Fibroblast of lung (primary cell): ENCODE measurements around the gene ACAD10. TPM values are rescaled to one million over a fixed set of nuclear protein-coding genes. Genes with fewer than 3 reads are reported as not detected.

ENCODE experiments used
- DNase-seq, 2 donors: peaks; one replicate each; pipeline versions ENCODE4 v3.0.0 to v3.0.0-alpha.2; 2010; ENCODE audit warnings: low read depth in 2 of 2
- H2AFZ ChIP-seq: 2 replicates; pipeline ENCODE4 v1.5.1; 2012; ENCODE audit warnings: low read length, control low read depth, inconsistent platforms
- H3K27ac ChIP-seq: 2 replicates; pipeline ENCODE4 v1.5.1; 2011; ENCODE audit warnings: low read length, control low read depth; ENCODE audit not compliant: insufficient read depth
- H3K27me3 ChIP-seq: 2 replicates; pipeline ENCODE4 v1.5.1; 2011; ENCODE audit warnings: mild to moderate bottlenecking, low read length; ENCODE audit not compliant: control insufficient read depth, insufficient read depth
- H3K36me3 ChIP-seq: 2 replicates; pipeline ENCODE4 v1.5.1; 2011; ENCODE audit warnings: low read length; ENCODE audit not compliant: control insufficient read depth, insufficient read depth
- H3K4me1 ChIP-seq: 2 replicates; pipeline ENCODE4 v1.5.1; 2011; ENCODE audit warnings: low read length; ENCODE audit not compliant: control insufficient read depth, insufficient read depth; ENCODE audit errors: extremely low read depth
- H3K4me2 ChIP-seq: 2 replicates; pipeline ENCODE4 v1.5.1; 2011; ENCODE audit warnings: low read length, control low read depth; ENCODE audit not compliant: insufficient read depth; ENCODE audit errors: extremely low read depth
- H3K4me3 ChIP-seq, 4 experiments: fragments of 200-600 bp in 1 of 4; sonication (generic) in 1 of 4; replicated peaks in 1 of 4; 2 replicates each; pipeline ENCODE4 v1.5.1; 2011 to 2016; ENCODE audit warnings: low read length in 4 of 4, low read depth in 3 of 4, mild to moderate bottlenecking in 3 of 4, control low read depth in 2 of 4, inconsistent platforms in 1 of 4, mixed read lengths in 1 of 4; ENCODE audit not compliant: insufficient read depth in 1 of 4; ENCODE audit errors: control extremely low read depth in 1 of 4
- H3K79me2 ChIP-seq: 2 replicates; pipeline ENCODE4 v1.5.1; 2012; ENCODE audit warnings: mild to moderate bottlenecking, low read length, inconsistent platforms; ENCODE audit not compliant: control insufficient read depth, insufficient read depth
- H3K9ac ChIP-seq: 2 replicates; pipeline ENCODE4 v1.5.1; 2011; ENCODE audit warnings: mild to moderate bottlenecking, low read length, control low read depth; ENCODE audit not compliant: insufficient read depth
- H3K9me3 ChIP-seq: 2 replicates; pipeline ENCODE4 v1.5.1; 2012; ENCODE audit warnings: low read depth, low read length; ENCODE audit not compliant: control insufficient read depth, insufficient read depth
- H4K20me1 ChIP-seq: 2 replicates; pipeline ENCODE4 v1.5.1; 2011; ENCODE audit warnings: low read length; ENCODE audit not compliant: control insufficient read depth, insufficient read depth; ENCODE audit errors: extremely low read depth
- EZH2 ChIP-seq: IDR thresholded peaks from 2 replicates; pipeline ENCODE4 v1.5.1; 2012; ENCODE audit warnings: low read length, control low read depth, mild to moderate bottlenecking; ENCODE audit errors: missing control alignments
- polyA plus RNA-seq, 2 donors: library from polyadenylated mRNA; depleted of rRNA in 1 of 2; stranded (reverse) in 1 of 2; unstranded in 1 of 2; fragments of >200 nt; gene quantifications; 2 replicates each; pipeline ENCODE4 v1.2.1, GENCODE V29; 2011 to 2012; ENCODE audit warnings: missing spikeins in 1 of 2
- total RNA-seq: library from RNA; depleted of rRNA; stranded (reverse); fragments of >200 nt; gene quantifications from 2 replicates; pipeline ENCODE4 v1.2.1, GENCODE V29; 2014
- TF ChIP-seq, protein P1 (sequence below), 2 donors: IDR thresholded peaks in 1 of 2; conservative IDR thresholded peaks in 1 of 2; 1 replicate in 1 of 2; 2 replicates in 1 of 2; pipeline ENCODE4 v1.5.1; 2011 to 2012; ENCODE audit warnings: low read length in 2 of 2, control low read depth in 1 of 2, inconsistent platforms in 1 of 2, low read depth in 1 of 2, mild to moderate bottlenecking in 1 of 2

The ACAD10 gene
- total and polyA plus RNA-seq, 2 donors (not counting 1 experiment from before 2014, with no cell fraction given) = 11.2 to 19.8 TPM

DNA sequence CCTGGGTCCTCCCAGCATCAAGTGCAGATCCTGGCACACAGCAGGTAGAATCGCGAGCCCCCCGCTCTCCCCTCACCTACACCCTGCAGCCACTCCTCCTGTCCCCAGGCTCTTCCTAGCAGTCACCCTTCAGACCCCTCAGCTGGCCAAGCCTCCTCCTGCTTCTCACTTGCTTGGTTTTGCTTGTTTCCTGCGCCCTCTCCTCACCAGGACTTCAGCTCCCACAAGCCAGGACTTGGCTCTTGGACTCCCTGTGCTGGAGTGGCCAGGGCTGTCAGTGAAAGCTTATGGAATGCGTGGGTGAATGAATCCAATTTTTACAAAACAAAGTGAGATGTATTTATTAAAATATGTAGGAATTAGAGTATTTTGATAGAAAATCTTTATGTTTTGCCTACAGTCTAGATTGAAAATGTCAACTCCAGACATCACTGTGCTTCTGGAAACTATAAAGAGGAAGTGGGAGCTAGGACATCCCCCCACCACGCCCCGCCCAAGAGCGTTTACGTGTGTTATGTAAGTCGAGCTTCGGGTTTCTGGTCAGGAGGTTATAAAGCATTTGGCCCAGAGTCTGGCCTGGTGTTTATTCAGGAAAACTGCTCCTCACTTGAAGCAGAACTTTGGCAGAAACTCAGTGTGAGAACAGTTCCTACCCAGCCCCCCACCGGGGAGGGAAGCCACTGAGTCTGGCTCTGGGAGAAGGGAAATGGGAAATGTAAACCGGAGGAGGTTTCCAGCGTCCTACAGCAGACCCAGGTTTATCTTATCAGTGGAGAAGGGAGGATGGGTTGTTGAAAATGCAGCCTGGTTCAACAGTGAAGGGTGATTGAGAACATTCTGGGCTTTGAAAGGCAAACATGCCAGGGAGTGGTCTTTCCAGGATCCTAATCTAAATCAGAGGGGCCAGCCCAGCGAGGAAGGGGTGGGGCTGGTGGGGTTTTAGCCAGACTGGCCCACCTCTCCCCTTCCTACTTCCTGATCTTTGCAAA, 89.6 kb downstream of the ACAD10 start:
- Histone ChIP-seq H3K4me3 (peak overlapping the region in 2 of 4 experiments; percentile 17 to 21), H2AFZ (peak overlapping the region; percentile 23), H4K20me1 (no peaks in the 10 kb centered on the region), H3K9me3 (no peaks in the 10 kb centered on the region), H3K4me2 (peak overlapping the region; percentile 85), H3K4me1 (peaks cover 20% of the 10 kb centered on the region), H3K27me3 (no peaks in the 10 kb centered on the region), H3K27ac (peak overlapping the region; percentile 53), H3K36me3 (no peaks in the 10 kb centered on the region), H3K79me2 (no peaks in the 10 kb centered on the region), H3K9ac (no peak overlapping the region)
- peak; percentile 76 to 93 for DNase-seq
- TF ChIP-seq, protein P1, sequence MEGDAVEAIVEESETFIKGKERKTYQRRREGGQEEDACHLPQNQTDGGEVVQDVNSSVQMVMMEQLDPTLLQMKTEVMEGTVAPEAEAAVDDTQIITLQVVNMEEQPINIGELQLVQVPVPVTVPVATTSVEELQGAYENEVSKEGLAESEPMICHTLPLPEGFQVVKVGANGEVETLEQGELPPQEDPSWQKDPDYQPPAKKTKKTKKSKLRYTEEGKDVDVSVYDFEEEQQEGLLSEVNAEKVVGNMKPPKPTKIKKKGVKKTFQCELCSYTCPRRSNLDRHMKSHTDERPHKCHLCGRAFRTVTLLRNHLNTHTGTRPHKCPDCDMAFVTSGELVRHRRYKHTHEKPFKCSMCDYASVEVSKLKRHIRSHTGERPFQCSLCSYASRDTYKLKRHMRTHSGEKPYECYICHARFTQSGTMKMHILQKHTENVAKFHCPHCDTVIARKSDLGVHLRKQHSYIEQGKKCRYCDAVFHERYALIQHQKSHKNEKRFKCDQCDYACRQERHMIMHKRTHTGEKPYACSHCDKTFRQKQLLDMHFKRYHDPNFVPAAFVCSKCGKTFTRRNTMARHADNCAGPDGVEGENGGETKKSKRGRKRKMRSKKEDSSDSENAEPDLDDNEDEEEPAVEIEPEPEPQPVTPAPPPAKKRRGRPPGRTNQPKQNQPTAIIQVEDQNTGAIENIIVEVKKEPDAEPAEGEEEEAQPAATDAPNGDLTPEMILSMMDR (conservative IDR thresholded peaks at IDR 0.05 in 1 of 2, IDR thresholded peaks at IDR 0.05 in 1 of 2; ENCODE audit: low read depth in 1 of 2, low read length in 2 of 2) = no peak
- no peak for TF ChIP-seq EZH2

DNA sequence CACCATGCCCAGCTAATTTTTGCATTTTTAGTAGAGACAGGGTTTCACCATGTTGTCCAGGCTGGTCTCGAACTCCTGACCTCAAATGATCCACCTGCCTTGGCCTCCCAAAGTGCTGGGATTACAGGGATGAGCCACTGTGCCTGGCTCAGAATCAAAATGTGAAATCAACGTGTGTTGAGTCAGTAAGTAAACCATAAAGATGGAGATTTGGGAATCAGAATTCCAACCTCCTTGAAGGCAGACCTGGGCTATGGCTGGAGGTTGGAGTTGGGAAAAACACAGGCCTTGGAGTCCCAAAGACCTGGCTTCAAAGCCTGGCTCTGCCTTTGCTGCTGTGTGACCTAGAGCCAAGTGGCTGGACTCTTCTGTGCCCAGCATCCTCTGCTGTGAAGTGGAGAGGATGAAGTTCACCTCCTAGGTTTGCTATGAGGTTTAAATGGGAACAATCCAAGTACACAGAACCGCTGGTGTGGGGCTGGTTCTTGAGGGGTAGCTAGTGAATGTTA, 91.0 kb downstream of the ACAD10 start:
- H3K27me3 ChIP-seq = no peaks in the 10 kb centered on the region
- H3K4me3 ChIP-seq = no peak overlapping the region
- no peaks in the 10 kb centered on the region for H3K36me3 ChIP-seq
- no peak for DNase-seq
- no peak overlapping the region for H3K9ac ChIP-seq
- peaks cover 20% of the 10 kb centered on the region for H3K4me1 ChIP-seq
- H3K27ac ChIP-seq = no peak overlapping the region
- no peaks in the 10 kb centered on the region for H3K9me3 ChIP-seq
- H4K20me1 ChIP-seq = no peaks in the 10 kb centered on the region
- H3K79me2 ChIP-seq = no peaks in the 10 kb centered on the region
- H3K4me2 ChIP-seq = no peak overlapping the region
- no peak overlapping the region for H2AFZ ChIP-seq
- TF ChIP-seq, protein P1 (conservative IDR thresholded peaks at IDR 0.05 in 1 of 2, IDR thresholded peaks at IDR 0.05 in 1 of 2; ENCODE audit: low read depth in 1 of 2, low read length in 2 of 2) = no peak
- TF ChIP-seq EZH2 = no peak

GRCh38 chr12:111777345-111778045, 91.6 kb downstream of the ACAD10 start:
- no peak overlapping the region for H3K27ac ChIP-seq
- peaks cover 20% of the 10 kb centered on the region for H3K4me1 ChIP-seq
- no peaks in the 10 kb centered on the region for H4K20me1 ChIP-seq
- no peaks in the 10 kb centered on the region for H3K27me3 ChIP-seq
- TF ChIP-seq EZH2 = no peak
- TF ChIP-seq, protein P1 (conservative IDR thresholded peaks at IDR 0.05 in 1 of 2, IDR thresholded peaks at IDR 0.05 in 1 of 2; ENCODE audit: low read depth in 1 of 2, low read length in 2 of 2) = no peak
- H3K4me2 ChIP-seq = no peak overlapping the region
- no peak overlapping the region for H3K9ac ChIP-seq
- H2AFZ ChIP-seq = no peak overlapping the region
- DNase-seq = no peak
- no peaks in the 10 kb centered on the region for H3K36me3 ChIP-seq
- H3K9me3 ChIP-seq = no peaks in the 10 kb centered on the region
- no peak overlapping the region for H3K4me3 ChIP-seq
- H3K79me2 ChIP-seq = no peaks in the 10 kb centered on the region
